Upper lobe of right lung (tissue), 1 donor: ENCODE measurements around the gene DHRS7C. TPM values are rescaled to one million over a fixed set of nuclear protein-coding genes. Genes with fewer than 3 reads are reported as not detected.

Source experiments
- ATAC-seq: fragments of 200-7000 bp; cut with Tn5 transposase; one replicate; pipeline ENCODE4 v1.9.1; 2020; ENCODE audit warnings: mild to moderate bottlenecking, moderate library complexity
- DNase-seq: peaks from one replicate; pipeline ENCODE4 v3.0.0-alpha.2; 2020
- H3K27ac ChIP-seq: fragments of 200-600 bp; one replicate; pipeline ENCODE4 v1.8.0; 2022
- H3K27me3 ChIP-seq: fragments of 200-600 bp; one replicate; pipeline ENCODE4 v1.8.0; 2022; ENCODE audit warnings: mild to moderate bottlenecking
- H3K36me3 ChIP-seq: fragments of 200-600 bp; one replicate; pipeline ENCODE4 v1.8.0; 2022
- H3K4me1 ChIP-seq: fragments of 200-600 bp; one replicate; pipeline ENCODE4 v1.8.0; 2022
- H3K4me3 ChIP-seq: fragments of 200-600 bp; one replicate; pipeline ENCODE4 v1.8.0; 2022; ENCODE audit warnings: mild to moderate bottlenecking
- H3K9me3 ChIP-seq: fragments of 200-600 bp; one replicate; pipeline ENCODE4 v1.8.0; 2022
- CTCF ChIP-seq: fragments of 200-600 bp; IDR thresholded peaks from one replicate; pipeline ENCODE4 v1.8.0; 2022; ENCODE audit warnings: antibody characterized with exemption
- intact Hi-C: fragments of 100-400 bp; cut with DNase I; formaldehyde crosslinking; loops from one replicate; pipeline ENCODE4 v1.11.0; 2022
- total RNA-seq: library from RNA; stranded (reverse); fragmentation: NEBNext Ultra II Directional; extraction: Animal tissue kit (Norgen Biotek cat#: 25700); gene quantifications from one replicate; pipeline ENCODE4 v1.2.1, GENCODE V29; 2021
- donor health status: DM: no; HTN: yes; CAD: no; lungs with severe emphysema.

Gene DHRS7C
- total RNA-seq, 1 donor from 2014 or later, result not detected

- H3K27ac ChIP-seq, result no peak overlapping the region
- H3K4me3 ChIP-seq, result no peak overlapping the region
- TF ChIP-seq CTCF, result no peak
- ATAC-seq, result no peak
- H3K4me1 ChIP-seq, result no peaks in the 10 kb centered on the region
- no peak for DNase-seq
- H3K9me3 ChIP-seq, result no peaks in the 10 kb centered on the region
- intact Hi-C loops, result no loop called here
- peaks cover 29% of the 10 kb centered on the region for H3K27me3 ChIP-seq
- no peaks in the 10 kb centered on the region for H3K36me3 ChIP-seq
These were observed 36.3 kb downstream of the DHRS7C start for GRCh38 chr17:9755083-9755482.

GRCh38 chr17:9750524-9750923 is 40.9 kb downstream of the DHRS7C start:
- DNase-seq (no peak), ATAC-seq (no peak)
- H3K4me3 ChIP-seq, result no peak overlapping the region
- no peak for TF ChIP-seq CTCF
- intact Hi-C loops, result no loop called here
- no peak overlapping the region for H3K27ac ChIP-seq
- no peaks in the 10 kb centered on the region for H3K4me1 ChIP-seq
- no peaks in the 10 kb centered on the region for H3K36me3 ChIP-seq
- H3K27me3 ChIP-seq, result peaks cover 26% of the 10 kb centered on the region
- H3K9me3 ChIP-seq, result no peaks in the 10 kb centered on the region

GRCh38 chr17:9729735-9730420 is 61.5 kb downstream of the DHRS7C start:
- Histone ChIP-seq H3K27me3 (no peaks in the 10 kb centered on the region), H3K4me3 (no peak overlapping the region), H3K9me3 (no peaks in the 10 kb centered on the region), H3K4me1 (no peaks in the 10 kb centered on the region), H3K36me3 (no peaks in the 10 kb centered on the region), H3K27ac (no peak overlapping the region)
- DNase-seq, result no peak
- ATAC-seq, result no peak
- intact Hi-C loops, result no loop called here
- TF ChIP-seq CTCF, result no peak

- peak; percentile 95 for TF ChIP-seq CTCF
- Histone ChIP-seq H3K9me3 (no peaks in the 10 kb centered on the region), H3K27ac (no peak overlapping the region), H3K36me3 (no peaks in the 10 kb centered on the region), H3K27me3 (no peaks in the 10 kb centered on the region), H3K4me1 (no peaks in the 10 kb centered on the region), H3K4me3 (no peak overlapping the region)
- intact Hi-C loops, result no loop called here
- peak; percentile 82 for ATAC-seq
- DNase-seq, result no peak
These were observed 62.2 kb downstream of the DHRS7C start for GRCh38 chr17:9729034-9729650.

- intact Hi-C loops, result no loop called here
- Histone ChIP-seq H3K27ac (no peak overlapping the region), H3K4me3 (no peak overlapping the region), H3K27me3 (no peaks in the 10 kb centered on the region), H3K9me3 (no peaks in the 10 kb centered on the region), H3K4me1 (no peaks in the 10 kb centered on the region), H3K36me3 (no peaks in the 10 kb centered on the region)
- DNase-seq (no peak), ATAC-seq (no peak)
- TF ChIP-seq CTCF, result no peak
These were observed 62.8 kb downstream of the DHRS7C start for GRCh38 chr17:9728564-9728963.
